NCI-H187 treated with DMSO at 0.1 percent for 48 hours (cell line): ENCODE data around the gene FBXO46.

Experiments
- DNase-seq: peaks from one replicate; lab custom pipeline; 2025; lab: John Stamatoyannopoulos, UW

Gene FBXO46, protein sequence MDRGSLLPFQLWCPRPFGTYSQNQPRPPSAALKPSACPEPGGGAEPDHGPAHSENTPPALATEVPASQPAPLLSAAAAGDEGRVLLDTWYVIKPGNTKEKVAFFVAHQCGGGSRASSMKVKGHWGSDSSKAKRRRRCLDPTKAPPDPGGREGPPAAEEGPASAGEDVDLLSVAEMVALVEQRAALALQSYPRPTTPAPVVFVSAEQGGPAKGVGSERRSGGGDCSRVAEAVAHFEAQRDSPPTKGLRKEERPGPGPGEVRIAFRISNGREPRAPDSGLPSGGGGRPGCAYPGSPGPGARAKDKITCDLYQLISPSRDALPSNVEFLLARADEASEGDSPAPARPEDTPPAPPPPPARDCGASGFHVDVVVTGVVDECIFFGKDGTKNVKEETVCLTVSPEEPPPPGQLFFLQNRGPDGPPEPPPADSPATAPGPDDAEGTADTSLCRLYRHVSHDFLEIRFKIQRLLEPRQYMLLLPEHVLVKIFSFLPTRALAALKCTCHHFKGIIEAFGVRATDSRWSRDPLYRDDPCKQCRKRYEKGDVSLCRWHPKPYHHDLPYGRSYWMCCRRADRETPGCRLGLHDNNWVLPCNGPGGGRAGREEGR

DNA sequence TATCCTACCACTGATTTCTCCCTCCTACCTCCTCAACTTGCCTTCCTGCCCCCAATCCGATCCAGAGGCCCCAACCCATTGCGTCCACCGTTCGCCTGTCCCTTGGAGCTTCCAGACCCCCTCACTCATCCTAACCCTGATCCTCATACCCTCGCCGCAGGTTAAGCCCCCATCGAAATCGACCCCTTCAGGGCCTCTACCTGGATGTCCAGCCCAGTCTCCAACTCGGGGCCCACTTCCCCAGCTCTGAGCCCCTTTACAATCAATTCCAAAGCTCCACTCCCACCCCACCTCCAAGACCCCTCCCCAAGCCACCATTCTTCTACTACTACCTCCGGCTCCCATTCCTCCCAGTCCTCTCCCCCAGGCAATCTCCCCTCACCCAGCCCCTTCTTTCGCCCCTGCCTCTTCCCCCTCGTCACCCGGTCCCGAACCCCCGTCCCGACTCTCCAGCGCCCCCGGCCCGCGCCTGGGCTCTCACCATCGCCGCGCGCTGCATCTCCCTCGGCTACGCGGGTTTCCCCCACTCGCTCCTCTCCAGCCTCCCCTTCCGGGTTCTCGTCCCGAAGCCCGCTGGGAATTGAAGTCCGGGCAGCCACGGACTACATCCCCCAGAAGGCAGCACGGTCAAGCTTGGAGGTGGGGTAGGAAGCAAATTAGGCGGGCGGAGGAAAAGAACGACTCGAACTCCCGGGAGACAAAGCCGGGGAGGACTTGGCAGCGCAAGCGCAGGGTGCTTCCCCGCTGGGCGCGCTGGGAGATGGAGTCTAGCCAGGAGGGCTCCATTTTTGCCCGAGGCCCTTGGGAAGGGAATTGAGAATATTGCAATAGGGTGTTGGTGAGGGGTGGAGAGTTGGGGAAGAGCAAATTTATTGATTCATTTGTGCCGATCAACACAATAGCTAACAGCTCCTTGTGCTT is at the start of gene FBXO46:
Gene FBXO46, minus strand, starts transcription at position 529 of the 921 bp plus-strand sequence. CDS start 17,401 bp downstream, outside the sequence.
- DNase-seq = peak; percentile 98

DNA sequence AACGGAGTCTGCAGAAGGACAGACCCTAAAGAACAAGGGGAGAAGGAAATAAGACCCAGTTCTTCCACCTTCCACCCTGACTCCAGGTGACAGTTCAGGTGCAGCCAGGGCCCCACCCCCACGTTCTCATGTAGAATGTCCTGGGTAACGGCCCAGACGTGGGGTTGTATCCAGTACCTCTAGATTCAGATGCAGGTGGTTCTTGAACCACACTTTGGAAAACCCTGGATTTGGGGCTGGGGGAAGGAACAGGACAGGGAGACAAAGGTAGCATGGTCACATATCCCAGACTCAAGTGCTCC is 49.4 kb upstream of the FBXO46 start:
- DNase-seq = peak; percentile 6

DNA sequence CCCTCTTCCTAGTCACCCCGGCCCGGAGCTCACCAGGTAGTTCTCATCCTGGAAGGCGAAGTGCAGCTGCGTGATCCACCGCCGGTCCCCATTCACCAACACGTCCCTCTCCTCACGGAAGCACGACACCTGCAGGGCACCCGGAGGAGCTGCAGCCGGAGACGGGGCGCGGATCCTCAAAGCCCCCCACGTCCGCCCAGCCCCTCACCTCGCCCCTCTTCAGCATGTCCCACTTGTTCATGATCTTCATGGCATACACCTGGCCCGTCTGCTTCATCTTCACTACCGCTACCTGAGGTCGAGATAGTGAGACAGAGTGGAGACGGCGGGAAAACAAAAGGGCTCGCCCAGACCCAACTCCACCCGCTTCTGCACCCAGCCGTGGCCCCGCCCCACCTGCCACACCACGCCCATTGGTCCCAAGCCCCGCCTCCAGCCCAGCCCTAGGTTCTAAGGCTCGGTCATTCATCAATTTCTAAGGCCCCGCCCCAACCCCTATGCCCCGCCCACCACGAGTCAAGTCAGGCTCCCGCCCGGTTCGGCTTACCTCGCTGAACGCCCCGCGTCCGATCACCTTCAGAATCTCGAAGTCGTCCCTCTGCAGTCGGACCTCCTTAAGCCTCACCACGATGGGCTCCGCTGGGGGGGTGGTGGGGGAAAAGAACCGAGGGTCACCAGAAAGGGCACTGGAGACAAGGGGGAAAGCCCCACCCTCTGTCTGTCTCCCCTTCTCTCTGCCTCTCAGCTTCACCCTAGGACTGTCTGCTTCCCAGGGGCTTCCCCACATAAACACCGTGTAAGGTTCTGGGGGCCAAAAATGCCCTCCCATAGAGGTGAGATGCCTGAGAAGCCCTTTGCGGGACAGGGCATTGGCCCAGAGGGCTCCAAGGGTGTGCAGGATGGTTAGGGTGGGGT is 48.8 kb upstream of the FBXO46 start:
- peak; percentile 90 for DNase-seq

DNA sequence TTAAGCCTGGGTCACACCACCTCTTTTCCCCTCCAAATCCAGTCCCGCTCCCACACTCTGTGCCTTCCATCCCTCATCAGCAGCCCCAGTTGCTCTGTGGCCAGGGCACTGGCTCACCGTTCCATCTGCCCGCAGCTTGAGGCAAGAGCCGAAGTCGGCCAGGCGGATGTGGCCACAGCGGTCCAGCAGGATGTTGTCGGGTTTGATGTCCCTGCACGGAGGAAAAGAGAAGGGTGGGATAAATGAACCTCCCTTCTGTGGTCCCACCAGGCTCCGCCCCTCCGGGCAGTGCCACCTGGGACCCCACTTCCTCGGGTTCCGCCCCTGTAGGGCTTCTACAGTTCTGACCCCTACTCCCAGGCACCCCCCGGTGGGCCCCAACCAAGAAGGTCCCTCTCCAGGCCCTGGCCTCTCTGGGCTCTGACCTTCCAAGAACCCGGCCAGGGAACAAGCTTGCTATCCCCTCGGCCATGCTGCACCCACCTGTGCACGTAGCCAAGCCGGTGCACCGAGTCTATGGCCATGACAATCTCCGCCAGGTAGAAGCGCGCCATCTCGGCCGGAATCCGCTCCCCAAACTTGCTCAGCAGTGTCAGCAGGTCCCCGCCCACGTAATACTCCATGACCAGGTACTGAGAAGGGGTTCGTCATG is 47.4 kb upstream of the FBXO46 start:
- no peak for DNase-seq

DNA sequence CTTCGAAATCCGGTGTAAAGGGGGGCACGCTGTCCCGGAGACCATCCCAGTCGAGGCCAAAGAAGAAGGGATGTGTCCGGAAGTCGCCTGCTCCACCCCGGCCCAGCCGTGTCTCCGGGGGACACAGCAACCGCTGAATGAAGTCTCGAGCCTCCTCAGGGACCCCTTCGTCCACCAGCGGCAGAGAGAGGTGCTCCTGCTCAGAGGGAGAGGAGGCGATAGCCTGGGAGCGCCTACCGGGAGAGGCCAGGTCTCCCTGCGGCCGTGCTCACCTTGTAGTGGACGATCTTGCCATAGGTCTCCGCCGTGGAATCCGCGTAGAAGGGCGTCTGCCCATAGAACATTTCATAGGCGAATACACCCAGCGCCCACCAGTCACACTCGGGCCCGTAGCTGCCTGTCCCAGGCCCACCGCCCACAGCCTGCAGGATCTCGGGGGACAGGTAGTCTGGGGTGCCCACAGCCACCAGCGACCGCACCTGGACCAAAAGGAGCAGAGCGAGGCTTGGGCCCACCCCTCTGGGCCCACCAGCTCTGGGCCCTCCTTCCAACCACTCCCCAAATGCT is 46.8 kb upstream of the FBXO46 start:
- DNase-seq = no peak

DNA sequence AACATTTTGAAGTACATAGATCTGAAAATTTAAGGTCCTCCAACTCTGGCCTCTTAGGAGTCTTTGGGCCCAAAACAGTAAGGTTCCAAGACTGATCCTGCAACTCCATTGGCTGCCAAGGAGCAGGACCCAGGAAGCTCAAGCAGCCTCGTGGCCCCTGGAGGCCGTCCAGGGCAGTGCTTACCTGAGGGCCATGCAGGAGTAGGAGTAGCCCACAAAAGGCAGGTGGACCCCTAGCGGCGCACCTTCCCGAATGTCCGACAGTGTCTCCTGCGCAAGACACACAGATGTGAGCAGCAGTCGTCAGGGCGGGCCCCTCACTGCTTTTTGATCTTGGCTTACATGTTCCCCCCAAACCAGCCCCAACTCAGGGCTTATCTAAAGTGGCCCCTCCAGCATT is 44.1 kb upstream of the FBXO46 start:
- DNase-seq = no peak

DNA sequence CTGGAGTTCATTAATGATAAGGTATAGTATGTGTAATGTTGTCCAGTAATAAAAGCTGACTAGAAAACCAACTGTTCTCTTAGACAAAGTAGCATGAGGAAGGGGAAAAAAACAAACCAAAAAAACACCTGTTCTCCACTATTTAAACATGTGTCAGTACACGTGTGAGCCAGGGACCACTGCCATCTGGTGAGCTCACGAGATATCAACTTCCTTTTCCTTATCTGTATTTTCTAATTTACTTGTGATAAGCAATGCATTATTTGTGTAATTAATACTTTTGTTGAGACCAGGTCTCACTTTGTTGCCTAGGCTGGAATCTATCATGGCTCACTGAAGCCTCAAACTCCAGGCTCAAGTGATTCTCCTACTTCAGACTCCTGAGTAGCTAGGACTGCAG is 42.7 kb upstream of the FBXO46 start:
- no peak for DNase-seq

DNA sequence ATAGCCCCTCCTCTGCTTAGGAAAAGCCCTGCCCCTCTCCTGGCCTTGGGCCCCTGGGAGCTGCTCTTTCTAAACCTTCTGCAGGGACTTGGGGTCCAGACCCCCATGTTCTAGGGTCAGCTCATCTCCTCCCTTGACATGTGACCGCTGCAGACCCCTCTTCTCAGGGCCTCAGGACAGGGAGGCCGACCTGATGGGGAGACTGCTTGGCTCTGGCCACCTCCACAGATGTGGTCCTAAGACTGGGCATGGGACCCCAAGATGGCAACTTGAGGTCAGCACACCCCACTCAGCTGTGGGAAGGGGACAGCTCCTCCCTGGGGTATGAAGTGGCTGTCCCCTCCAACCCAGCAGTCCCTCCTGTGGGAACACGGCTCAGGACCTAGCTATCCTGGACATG is 42.2 kb upstream of the FBXO46 start:
- DNase-seq = no peak

DNA sequence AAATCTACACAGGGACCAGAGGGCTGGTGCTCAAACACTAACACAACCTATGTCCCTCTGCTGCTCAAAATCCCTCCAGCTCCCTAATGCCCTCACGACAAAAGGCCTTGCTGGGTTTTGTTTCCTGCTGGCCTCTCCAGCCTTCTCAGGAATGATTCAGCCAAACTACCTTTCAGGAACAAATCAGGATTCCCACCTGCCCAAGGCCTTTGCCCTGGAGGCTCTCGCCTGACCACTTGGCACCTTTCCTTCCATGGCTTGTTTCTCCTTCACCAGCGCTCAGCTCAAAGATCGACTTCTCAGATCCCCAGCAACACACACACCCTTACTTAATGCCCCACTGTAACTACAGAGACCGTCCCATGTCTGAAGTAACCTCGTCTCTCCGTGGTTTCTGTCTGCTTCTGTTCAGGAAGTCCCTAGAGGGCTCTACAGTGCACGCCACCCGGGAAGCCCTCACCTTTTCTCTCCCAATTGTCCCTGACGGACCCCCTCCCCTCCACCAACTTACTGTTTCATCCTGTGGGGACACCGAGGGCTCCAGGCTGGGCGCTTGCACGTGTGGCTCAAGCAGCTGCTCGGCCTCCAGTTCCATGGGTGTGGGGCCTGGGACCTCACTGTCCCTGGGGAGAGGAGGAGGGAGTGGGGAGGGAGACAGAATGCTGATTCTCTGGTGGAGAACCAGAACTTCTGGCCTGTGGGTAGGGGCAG is 41.6 kb upstream of the FBXO46 start:
- no peak for DNase-seq

DNA sequence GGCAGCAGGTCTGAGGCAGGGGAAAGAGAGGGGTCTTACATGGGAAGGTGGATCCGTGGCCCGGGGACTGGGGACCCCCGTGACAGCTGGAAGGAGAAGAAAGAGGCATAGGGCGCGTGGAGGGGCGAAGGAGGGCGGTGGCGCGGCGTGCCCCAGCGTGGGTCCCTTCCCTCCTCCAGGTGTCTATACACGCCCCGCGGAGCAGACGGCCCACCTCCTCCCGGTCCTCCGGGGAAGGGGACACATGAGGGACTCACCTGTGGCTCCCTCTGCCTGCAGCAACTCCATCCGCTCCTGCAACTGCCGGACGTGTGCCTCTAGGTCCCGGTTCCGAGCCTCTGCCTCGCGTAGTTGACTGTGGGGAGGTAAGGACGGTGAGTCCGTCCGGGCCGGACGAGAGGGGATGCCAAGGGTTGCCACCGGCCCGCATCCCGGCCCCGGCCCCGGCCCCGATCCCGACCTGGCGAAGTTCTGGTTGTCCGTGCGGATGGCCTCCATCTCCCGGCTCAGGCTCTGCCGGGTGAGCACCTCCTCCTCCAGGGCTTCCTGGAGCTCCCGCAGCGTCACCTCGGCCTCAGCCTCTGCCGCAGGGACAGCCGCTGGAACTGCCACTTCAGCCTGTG is 40.7 kb upstream of the FBXO46 start:
- DNase-seq = no peak

DNA sequence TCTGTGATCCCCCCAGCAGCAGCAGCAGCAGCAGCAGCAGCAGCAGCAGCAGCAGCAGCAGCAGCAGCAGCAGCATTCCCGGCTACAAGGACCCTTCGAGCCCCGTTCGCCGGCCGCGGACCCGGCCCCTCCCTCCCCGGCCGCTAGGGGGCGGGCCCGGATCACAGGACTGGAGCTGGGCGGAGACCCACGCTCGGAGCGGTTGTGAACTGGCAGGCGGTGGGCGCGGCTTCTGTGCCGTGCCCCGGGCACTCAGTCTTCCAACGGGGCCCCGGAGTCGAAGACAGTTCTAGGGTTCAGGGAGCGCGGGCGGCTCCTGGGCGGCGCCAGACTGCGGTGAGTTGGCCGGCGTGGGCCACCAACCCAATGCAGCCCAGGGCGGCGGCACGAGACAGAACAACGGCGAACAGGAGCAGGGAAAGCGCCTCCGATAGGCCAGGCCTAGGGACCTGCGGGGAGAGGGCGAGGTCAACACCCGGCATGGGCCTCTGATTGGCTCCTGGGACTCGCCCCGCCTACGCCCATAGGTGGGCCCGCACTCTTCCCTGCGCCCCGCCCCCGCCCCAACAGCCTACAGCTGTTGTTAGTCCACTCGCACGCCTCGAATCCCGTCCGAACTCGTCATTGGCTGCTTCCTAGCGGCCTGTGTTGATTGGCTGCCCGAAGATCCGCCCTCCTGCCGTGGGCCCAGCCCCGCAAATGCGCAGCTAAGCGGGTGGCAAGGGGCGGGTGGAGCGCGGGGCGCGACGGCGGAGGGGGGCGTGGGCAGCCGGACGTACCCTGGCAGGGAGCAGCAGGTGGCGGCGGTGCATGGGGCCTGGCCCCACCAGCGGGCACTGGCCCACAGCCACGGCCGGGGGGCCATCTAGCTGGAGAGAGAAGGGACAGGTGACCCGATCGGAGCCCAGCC is 39.8 kb upstream of the FBXO46 start:
- DNase-seq = peak; percentile 88

DNA sequence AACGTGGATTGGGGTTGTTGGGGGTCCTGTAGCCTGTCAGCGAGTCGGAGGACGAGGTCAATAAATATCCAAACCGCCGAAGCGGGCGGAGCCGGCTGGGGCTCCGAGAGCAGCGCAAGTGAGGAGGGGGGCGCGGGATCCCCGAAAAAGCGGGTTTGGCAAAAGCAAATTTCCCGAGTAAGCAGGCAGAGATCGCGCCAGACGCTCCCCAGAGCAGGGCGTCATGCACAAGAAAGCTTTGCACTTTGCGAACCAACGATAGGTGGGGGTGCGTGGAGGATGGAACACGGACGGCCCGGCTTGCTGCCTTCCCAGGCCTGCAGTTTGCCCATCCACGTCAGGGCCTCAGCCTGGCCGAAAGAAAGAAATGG is 39.1 kb upstream of the FBXO46 start:
- DNase-seq = no peak

DNA sequence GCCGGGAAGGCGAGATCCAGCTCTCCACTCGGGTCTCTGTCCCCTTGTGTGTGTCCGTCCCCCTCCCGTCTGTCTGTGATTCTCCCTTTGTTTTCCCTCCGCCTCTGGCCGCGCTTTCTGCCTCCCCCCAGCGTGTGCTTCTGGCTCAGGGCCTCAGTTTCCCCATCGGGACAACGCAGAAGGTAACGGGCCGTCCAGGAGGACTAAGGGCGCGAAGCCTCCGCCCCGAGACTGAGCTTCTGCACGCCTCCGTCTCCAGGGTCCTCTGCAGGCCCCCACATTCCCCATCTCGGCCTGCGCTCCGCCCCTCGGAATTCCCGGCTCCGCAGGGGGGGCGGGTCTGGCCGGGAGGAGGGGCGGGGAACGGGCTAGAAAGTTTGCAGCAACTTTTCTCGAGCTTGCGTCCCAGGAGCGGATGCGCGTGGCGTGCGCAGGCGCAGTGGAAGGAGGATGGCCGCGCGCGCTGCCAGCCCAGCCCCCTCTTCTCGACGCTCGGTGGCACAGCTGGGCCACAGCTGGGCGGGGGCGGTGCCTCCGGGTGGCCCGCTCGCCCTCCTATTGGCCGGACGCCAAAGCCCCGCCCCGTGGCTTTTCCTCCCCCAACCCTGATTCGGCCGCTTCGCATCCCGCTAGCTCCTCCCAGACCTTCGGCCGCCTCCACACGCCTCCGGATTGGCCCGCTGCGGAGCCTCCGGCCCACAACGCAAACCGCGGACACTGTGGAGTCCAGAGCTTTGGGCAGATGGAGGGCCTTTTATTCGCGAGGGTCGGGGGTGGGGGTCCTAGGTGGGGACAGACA is 38.5 kb upstream of the FBXO46 start, which contains the start of gene SIX5:
Gene SIX5, minus strand, starts transcription at position 269 of the 799 bp plus-strand sequence. CDS start 408 bp downstream, outside the sequence.
- peak; percentile 91 for DNase-seq

DNA sequence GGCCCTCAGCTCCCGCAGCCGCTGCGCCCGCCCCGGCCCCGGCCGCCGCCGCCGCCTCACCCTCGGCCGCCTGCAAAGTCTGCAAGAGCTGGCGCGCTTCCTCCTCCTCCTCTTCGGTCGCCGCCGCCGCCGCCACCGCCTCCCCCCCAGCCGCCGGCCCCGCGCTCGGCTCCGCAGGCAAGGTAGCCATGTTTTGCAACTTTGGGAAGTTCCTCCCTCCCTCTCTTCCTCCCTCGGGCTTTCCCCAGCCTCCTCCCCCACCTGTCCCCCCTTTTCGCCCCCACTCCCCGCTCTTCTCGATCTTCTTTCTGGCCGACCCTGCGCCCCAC is 37.9 kb upstream of the FBXO46 start:
- no peak for DNase-seq

DNA sequence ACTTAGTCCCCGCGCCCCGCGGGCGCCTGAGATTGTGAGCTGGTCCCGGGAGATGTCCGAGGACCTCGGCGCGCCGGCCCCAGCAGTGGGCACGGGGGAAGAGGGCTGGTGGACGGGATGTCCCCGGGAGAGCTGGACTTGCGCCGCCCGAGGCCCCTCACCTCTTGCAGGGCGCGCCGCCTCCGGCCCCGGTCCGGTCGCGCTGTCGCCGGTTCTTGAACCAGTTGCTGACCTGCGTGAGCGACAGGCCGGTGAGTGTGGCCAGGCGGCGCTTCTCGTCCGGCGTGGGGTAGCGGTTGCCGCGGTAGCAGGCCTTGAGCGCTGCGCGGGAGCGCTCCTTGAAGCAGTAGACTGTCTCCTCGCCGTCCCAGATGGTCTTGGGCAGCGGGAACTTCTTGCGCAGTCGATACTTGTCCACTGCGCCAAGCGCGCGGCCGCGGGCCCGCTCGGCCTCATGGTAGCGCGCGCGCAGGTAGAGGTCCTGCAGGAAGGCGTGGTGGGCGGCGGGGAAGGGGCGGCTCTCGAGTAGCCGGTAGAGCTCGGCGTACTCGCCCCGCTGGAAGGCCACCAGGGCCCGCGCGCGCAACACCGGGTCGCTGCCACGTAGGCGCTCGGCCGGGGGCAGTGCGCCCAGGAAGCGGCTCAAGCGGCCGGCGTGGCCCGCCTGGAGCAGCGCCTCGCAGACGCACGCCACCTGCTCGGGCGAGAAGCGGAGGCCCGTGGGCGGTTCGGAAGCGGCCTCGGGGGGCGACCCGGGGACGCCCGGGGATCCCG is 37.4 kb upstream of the FBXO46 start:
- no peak for DNase-seq

DNA sequence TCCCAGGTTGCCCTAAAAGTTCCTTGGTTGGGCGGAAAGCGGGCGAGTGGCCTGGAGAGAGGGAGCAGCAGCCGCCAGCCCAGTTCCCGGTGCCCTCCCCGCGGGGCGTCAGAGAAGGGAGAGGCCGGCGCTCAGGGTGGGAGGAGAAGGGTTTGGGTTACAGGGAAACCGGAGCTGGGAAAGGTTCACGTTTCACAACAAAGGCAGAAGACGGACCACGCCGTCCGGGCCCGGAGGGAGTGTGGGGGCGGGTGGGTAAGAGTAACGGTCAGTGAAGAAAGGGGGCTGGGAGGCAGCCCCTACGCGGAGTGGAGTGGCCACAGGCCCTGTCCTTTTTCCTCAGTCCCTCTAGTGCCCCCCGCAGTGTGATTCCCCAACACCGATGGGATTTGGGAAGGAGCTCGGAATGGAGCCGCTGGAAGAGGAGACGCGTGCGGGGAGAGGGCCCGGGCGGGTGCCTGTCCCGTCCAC is 36.7 kb upstream of the FBXO46 start:
- DNase-seq = peak; percentile 9

DNA sequence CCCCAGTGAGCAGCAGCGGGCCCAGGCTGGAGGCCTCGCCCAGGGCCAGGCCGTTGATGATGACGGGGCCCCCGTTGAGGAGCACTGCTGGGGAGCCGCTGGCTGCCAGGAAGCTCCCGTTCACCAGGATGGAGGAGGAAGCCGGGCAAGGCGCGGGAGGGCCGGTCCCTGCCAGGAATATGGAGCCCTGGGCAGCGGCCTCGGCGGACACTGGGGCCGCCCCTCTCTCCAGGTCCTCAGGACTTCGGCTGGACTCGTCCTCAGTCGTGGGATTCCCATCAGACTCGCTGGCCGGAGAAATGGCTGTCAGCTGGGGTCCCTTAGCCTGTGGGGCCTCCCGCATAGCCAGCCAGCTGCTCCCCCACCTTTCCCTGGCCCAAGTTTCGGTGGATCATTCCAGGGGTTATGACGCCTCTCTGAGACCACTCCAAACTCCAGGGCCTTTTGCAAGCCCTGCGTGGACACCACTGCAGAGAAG is 36.2 kb upstream of the FBXO46 start:
- DNase-seq = no peak
